PC-3 (cell line): ENCODE measurements around the gene TRO. TPM values are rescaled to one million over a fixed set of nuclear protein-coding genes. Genes with fewer than 3 reads are reported as not detected.

Source experiments
- ATAC-seq: fragments of 200-7000 bp; cut with Tn5 transposase; 2 replicates; pipeline ENCODE4 v1.9.1; 2020; ENCODE audit warnings: mild to moderate bottlenecking, moderate library complexity
- BruUV-seq: library from RNA; stranded (reverse); fragments of 400-500 nt; replicated peaks from 2 replicates; lab custom pipeline; 2021; lab: Mats Ljungman, UMichigan
- CTCF ChIA-PET: fragments of 300-600 bp; sonication (Branson Sonifier 250); formaldehyde crosslinking; loops from one replicate; lab custom pipeline; 2022; ENCODE audit warnings: antibody characterized with exemption; lab: Charles Lee
- POLR2A ChIA-PET: fragments of 300-600 bp; sonication (Branson Sonifier 250); formaldehyde crosslinking; loops from one replicate; lab custom pipeline; 2022; ENCODE audit warnings: antibody characterized with exemption; ENCODE audit not compliant: unreplicated experiment; lab: Charles Lee
- DNase-seq: peaks from one replicate; pipeline ENCODE4 v3.0.0-alpha.2; 2015
- H2AFZ ChIP-seq: fragments of 300-600 bp; sonication (generic); 2 replicates; pipeline ENCODE4 v1.6.0; 2016; ENCODE audit warnings: antibody characterized with exemption, low read length
- H3F3A ChIP-seq: fragments of 300-600 bp; sonication (generic); one replicate; pipeline ENCODE4 v1.6.0; 2017; ENCODE audit warnings: antibody characterized with exemption, low read length, control low read depth, mild to moderate bottlenecking; ENCODE audit not compliant: unreplicated experiment
- H3K27ac ChIP-seq: fragments of 300-600 bp; sonication (generic); 2 replicates; pipeline ENCODE4 v1.5.1; 2016; ENCODE audit warnings: mild to moderate bottlenecking, low read length
- H3K27me3 ChIP-seq: fragments of 300-600 bp; sonication (generic); 2 replicates; pipeline ENCODE4 v1.6.1; 2016; ENCODE audit warnings: low read length, mixed read lengths
- H3K36me3 ChIP-seq: fragments of 300-600 bp; sonication (generic); 2 replicates; pipeline ENCODE4 v1.6.1; 2016; ENCODE audit warnings: low read depth, mixed run types, low read length, mixed read lengths
- H3K4me1 ChIP-seq: fragments of 300-600 bp; sonication (generic); 2 replicates; pipeline ENCODE4 v1.5.1; 2016; ENCODE audit warnings: low read length; ENCODE audit not compliant: insufficient read depth
- H3K4me2 ChIP-seq: fragments of 300-600 bp; sonication (generic); 2 replicates; pipeline ENCODE4 v1.6.0; 2016; ENCODE audit warnings: low read length
- H3K4me3 ChIP-seq: fragments of 300-600 bp; sonication (generic); 2 replicates; pipeline ENCODE4 v1.5.1; 2016; ENCODE audit warnings: mild to moderate bottlenecking, low read length, mixed read lengths
- H3K79me2 ChIP-seq: fragments of 300-600 bp; sonication (generic); 2 replicates; pipeline ENCODE4 v1.6.1; 2017; ENCODE audit warnings: low read length, mixed read lengths
- H3K9ac ChIP-seq: fragments of 300-600 bp; sonication (generic); 2 replicates; pipeline ENCODE4 v1.6.0; 2016; ENCODE audit warnings: mild to moderate bottlenecking, low read length
- H3K9me2 ChIP-seq: fragments of 300-600 bp; sonication (generic); replicated peaks from 2 replicates; pipeline ENCODE4 v1.6.1; 2016; ENCODE audit warnings: mixed run types, low read length, mixed read lengths
- H3K9me3 ChIP-seq: fragments of 300-600 bp; sonication (generic); 2 replicates; pipeline ENCODE4 v1.6.1; 2016; ENCODE audit warnings: low read length, mixed read lengths
- H4K20me1 ChIP-seq: fragments of 300-600 bp; sonication (generic); 2 replicates; pipeline ENCODE4 v1.6.1; 2016; ENCODE audit warnings: low read length, mixed read lengths
- EZH2 ChIP-seq: fragments of 300-600 bp; sonication (generic); IDR thresholded peaks from one replicate; pipeline ENCODE4 v1.6.1; 2017; ENCODE audit warnings: antibody characterized with exemption, mild to moderate bottlenecking, low read length; ENCODE audit not compliant: unreplicated experiment
- EZH2phosphoT487 ChIP-seq: fragments of 300-600 bp; sonication (generic); IDR thresholded peaks from 2 replicates; pipeline ENCODE4 v1.6.1; 2018; ENCODE audit warnings: mild to moderate bottlenecking, antibody characterized with exemption, low read length, borderline replicate concordance
- intact Hi-C: fragments of 100-400 bp; cut with micrococcal nuclease; formaldehyde crosslinking; loops from 2 replicates; pipeline ENCODE4 v1.9.0; 2023
- total RNA-seq: library from RNA; depleted of rRNA; stranded (reverse); fragments of >200 nt; gene quantifications from 2 replicates; pipeline ENCODE4 v1.2.3, GENCODE V29; 2014; rRNA removed
- TF ChIP-seq, protein P1 (sequence below): fragments of 300-600 bp; sonication (generic); conservative IDR thresholded peaks from 2 replicates; pipeline ENCODE4 v1.5.1; 2017; ENCODE audit warnings: antibody characterized with exemption, low read depth, mild to moderate bottlenecking, low read length

Gene TRO
- total RNA-seq, 1 experiment from 2014 or later: not detected

DNA sequence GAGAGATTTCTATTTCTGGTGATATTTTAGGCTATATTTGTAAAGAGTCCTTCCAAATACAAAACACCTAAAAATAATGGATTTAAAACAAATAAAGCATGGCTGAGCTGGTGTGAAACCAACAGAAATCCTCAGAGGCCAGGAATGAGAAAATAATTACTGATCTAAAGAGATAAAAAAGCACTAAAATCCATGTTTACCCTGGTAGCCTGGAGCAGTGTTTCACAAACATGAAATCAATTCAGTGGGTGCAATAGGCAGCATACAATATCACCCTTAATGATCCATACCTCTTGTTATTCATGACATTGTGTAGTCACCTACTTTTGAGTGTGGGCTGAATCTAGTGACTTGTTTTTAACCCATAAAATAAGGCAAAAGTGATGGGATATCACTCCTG lies 58.8 kb downstream of the TRO start:
- CTCF ChIA-PET: no interaction called here

GRCh38 chrX:54980334-54980733 lies 59.7 kb downstream of the TRO start:
- Histone ChIP-seq H3K79me2 (no peaks in the 10 kb centered on the region), H3K36me3 (no peaks in the 10 kb centered on the region), H3K9me3 (no peaks in the 10 kb centered on the region), H2AFZ (no peak overlapping the region), H3F3A (no peaks in the 10 kb centered on the region), H3K4me3 (no peak overlapping the region), H3K4me1 (peaks cover 15% of the 10 kb centered on the region), H3K27ac (no peak overlapping the region), H3K9me2 (0 out of 2 replicates have a peak, but pooled peaks cover 5% of the 10 kb centered on the region), H3K9ac (no peak overlapping the region), H3K27me3 (no peaks in the 10 kb centered on the region), H4K20me1 (no peaks in the 10 kb centered on the region), H3K4me2 (no peak overlapping the region)
- DNase-seq: no peak
- POLR2A ChIA-PET: no interaction called here
- BruUV-seq: no TSS peak
- CTCF ChIA-PET: no interaction called here
- no peak for ATAC-seq
- intact Hi-C loops: no loop called here
- TF ChIP-seq EZH2: no peak
- no peak for TF ChIP-seq EZH2phosphoT487
- TF ChIP-seq, protein P1, sequence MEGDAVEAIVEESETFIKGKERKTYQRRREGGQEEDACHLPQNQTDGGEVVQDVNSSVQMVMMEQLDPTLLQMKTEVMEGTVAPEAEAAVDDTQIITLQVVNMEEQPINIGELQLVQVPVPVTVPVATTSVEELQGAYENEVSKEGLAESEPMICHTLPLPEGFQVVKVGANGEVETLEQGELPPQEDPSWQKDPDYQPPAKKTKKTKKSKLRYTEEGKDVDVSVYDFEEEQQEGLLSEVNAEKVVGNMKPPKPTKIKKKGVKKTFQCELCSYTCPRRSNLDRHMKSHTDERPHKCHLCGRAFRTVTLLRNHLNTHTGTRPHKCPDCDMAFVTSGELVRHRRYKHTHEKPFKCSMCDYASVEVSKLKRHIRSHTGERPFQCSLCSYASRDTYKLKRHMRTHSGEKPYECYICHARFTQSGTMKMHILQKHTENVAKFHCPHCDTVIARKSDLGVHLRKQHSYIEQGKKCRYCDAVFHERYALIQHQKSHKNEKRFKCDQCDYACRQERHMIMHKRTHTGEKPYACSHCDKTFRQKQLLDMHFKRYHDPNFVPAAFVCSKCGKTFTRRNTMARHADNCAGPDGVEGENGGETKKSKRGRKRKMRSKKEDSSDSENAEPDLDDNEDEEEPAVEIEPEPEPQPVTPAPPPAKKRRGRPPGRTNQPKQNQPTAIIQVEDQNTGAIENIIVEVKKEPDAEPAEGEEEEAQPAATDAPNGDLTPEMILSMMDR: no peak

More for the DNA sequence above, 58.8 kb downstream of the TRO start:
- BruUV-seq: no TSS peak
- Histone ChIP-seq H4K20me1 (no peaks in the 10 kb centered on the region), H3K27ac (peak overlapping the region; percentile 61), H3F3A (no peaks in the 10 kb centered on the region), H3K9me3 (no peaks in the 10 kb centered on the region), H3K4me3 (no peak overlapping the region), H3K4me2 (no peak overlapping the region), H3K79me2 (no peaks in the 10 kb centered on the region), H3K36me3 (no peaks in the 10 kb centered on the region), H3K9ac (peak overlapping the region; percentile 16; the same call in 1 of the 2 replicates), H2AFZ (no peak overlapping the region), H3K27me3 (no peaks in the 10 kb centered on the region), H3K9me2 (0 out of 2 replicates have a peak, but pooled peaks cover 5% of the 10 kb centered on the region), H3K4me1 (peaks cover 15% of the 10 kb centered on the region)
- TF ChIP-seq EZH2phosphoT487 (no peak), EZH2 (no peak)
- TF ChIP-seq, protein P1: no peak
- ATAC-seq (no peak), DNase-seq (no peak)
- POLR2A ChIA-PET: no interaction called here
- intact Hi-C loops: no loop called here

Other genes with a start within 250 kb of the TRO start
- not detected in 2 replicates for gene ITIH6, start 122.6 kb upstream of the TRO start, total RNA-seq
- gene MAGED2, start 113.1 kb upstream of the TRO start, total RNA-seq: 61.4 and 67.9 TPM in 2 replicates
- 0.22 and 1.1 TPM in 2 replicates for gene PFKFB1, start 73.4 kb downstream of the TRO start, total RNA-seq
- 24.7 and 30.9 TPM in 2 replicates for gene APEX2, start 79.5 kb downstream of the TRO start, total RNA-seq
- gene ALAS2, start 110.2 kb downstream of the TRO start, total RNA-seq: not detected in 2 replicates
- not detected in 2 replicates for gene PAGE2B, start 154.2 kb downstream of the TRO start, total RNA-seq
- gene PAGE2, start 168.2 kb downstream of the TRO start, total RNA-seq: not detected in 2 replicates